Transverse colon (tissue), 4 donors: Measurements from ENCODE around the gene RFPL3.

Experiments
- EP300 ChIP-seq: sonication (generic); formaldehyde crosslinking; IDR thresholded peaks from one replicate; pipeline ENCODE4 v1.6.1; 2017; ENCODE audit warnings: antibody characterized with exemption, low read depth
- POLR2AphosphoS5 ChIP-seq, 3 donors: sonication (generic); formaldehyde crosslinking; IDR thresholded peaks; one replicate each; pipeline ENCODE4 v1.6.1; 2016; ENCODE audit warnings: antibody characterized with exemption in 3 of 3
- TF ChIP-seq, protein P1 (sequence below), 5 experiments: fragments of 200-600 bp in 3 of 5; fragments of 450-650 bp in 2 of 5; sonication (generic) in 3 of 5; IDR thresholded peaks; 1 replicate in 2 of 5; 2 replicates in 3 of 5; pipeline ENCODE4 v1.5.1; 2016 to 2017; ENCODE audit warnings: antibody characterized with exemption in 5 of 5, inconsistent platforms in 3 of 5, mild to moderate bottlenecking in 2 of 5, moderate library complexity in 1 of 5

DNA sequence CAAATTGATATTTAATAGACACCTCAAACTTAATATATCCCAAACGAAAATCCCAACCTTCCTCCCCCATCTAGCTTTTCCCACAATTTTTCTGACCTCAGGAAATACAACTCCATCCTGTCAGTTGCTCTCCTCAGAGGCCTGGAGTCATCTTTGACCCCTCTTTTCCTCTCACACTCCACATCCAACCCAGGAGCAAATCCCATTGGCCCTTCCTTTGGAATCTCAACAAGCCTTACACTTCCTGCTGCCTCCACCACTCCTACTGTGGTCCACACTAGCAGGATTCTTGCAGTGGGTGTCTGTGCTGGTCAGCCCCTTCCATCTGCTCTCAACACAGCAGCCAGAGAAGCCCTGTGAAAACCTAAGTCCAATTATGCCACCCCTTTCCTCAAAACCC lies 39.3 kb upstream of the RFPL3 start:
- TF ChIP-seq, protein P1, sequence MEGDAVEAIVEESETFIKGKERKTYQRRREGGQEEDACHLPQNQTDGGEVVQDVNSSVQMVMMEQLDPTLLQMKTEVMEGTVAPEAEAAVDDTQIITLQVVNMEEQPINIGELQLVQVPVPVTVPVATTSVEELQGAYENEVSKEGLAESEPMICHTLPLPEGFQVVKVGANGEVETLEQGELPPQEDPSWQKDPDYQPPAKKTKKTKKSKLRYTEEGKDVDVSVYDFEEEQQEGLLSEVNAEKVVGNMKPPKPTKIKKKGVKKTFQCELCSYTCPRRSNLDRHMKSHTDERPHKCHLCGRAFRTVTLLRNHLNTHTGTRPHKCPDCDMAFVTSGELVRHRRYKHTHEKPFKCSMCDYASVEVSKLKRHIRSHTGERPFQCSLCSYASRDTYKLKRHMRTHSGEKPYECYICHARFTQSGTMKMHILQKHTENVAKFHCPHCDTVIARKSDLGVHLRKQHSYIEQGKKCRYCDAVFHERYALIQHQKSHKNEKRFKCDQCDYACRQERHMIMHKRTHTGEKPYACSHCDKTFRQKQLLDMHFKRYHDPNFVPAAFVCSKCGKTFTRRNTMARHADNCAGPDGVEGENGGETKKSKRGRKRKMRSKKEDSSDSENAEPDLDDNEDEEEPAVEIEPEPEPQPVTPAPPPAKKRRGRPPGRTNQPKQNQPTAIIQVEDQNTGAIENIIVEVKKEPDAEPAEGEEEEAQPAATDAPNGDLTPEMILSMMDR (IDR thresholded peaks at IDR 0.05): no peak
- no peak for TF ChIP-seq POLR2AphosphoS5 (IDR thresholded peaks at IDR 0.05)
- no peak for TF ChIP-seq EP300
